GM12865 (cell line): Measurements from ENCODE around the gene SCNN1B.
"Not testable (repeated sequence)": the region's sequence is repeated elsewhere in the genome, so short reads cannot be mapped to it uniquely, and the experiment has no call there.

Experiments used
- DNase-seq: peaks from one replicate; pipeline ENCODE4 v3.0.0; 2010; ENCODE audit warnings: low read depth
- H3K4me3 ChIP-seq: 2 replicates; pipeline ENCODE4 v1.5.1; 2011; ENCODE audit warnings: mild to moderate bottlenecking, low read depth, low read length, control low read depth
- TF ChIP-seq, protein P1 (sequence below): IDR thresholded peaks from 2 replicates; pipeline ENCODE4 v1.5.1; 2011; ENCODE audit warnings: low read length, control low read depth, low read depth, inconsistent platforms; ENCODE audit not compliant: insufficient read depth; ENCODE audit errors: missing control alignments

SCNN1B gene

DNA sequence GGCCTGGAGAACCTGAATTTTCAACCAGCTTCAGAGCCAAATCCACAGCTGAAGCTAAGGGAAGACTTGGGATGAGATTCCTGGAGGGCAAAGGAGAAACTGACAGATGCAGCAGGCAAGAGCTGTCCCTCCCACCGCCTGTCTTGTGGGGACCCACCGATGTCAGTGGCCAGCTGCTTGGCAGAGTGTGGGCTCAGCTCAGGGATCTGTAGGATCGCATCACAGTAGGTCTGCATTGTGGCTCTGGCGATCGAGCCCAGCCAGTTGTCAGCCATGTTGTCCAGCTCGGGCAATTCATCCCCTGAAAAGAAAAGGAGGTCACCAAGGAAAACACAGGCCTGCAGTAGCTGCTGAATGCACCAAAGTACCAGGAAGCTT lies 90.1 kb downstream of the SCNN1B start:
- H3K4me3 ChIP-seq: no peak overlapping the region
- TF ChIP-seq, protein P1, sequence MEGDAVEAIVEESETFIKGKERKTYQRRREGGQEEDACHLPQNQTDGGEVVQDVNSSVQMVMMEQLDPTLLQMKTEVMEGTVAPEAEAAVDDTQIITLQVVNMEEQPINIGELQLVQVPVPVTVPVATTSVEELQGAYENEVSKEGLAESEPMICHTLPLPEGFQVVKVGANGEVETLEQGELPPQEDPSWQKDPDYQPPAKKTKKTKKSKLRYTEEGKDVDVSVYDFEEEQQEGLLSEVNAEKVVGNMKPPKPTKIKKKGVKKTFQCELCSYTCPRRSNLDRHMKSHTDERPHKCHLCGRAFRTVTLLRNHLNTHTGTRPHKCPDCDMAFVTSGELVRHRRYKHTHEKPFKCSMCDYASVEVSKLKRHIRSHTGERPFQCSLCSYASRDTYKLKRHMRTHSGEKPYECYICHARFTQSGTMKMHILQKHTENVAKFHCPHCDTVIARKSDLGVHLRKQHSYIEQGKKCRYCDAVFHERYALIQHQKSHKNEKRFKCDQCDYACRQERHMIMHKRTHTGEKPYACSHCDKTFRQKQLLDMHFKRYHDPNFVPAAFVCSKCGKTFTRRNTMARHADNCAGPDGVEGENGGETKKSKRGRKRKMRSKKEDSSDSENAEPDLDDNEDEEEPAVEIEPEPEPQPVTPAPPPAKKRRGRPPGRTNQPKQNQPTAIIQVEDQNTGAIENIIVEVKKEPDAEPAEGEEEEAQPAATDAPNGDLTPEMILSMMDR: no peak
- no peak for DNase-seq

DNA sequence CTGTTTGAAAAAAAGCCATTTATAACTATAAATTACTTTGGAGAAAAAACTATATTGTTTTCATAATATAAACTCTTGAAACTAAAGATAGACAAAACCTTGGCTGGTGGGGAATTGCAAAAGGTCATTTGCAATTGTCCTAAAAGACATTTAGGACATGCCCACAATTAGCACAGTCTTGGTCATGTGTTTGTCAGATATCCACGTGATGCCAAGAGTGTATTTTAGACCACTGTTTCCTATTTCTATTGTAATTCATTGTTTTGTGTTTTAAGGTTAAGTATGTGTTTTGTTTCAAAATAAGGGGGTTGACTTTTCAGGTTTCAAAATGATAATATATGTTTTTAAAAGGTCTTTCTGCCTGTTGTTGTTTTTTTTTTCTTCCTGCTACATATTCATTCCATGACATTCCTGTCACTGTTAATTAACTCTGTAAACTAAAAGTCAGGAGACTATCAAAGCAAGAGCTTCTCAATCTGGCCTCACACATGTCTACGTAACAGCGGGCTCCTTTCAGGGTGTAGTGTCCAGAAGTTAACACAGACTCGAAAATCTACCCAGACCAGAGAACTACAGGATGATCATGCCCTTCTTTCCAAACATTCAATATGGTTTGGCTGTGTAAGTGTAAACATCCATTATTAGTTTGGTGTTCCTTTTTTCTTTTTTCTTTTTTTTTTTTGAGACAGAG lies 92.2 kb downstream of the SCNN1B start:
- H3K4me3 ChIP-seq: no peak overlapping the region
- TF ChIP-seq, protein P1: no peak
- no peak for DNase-seq

DNA sequence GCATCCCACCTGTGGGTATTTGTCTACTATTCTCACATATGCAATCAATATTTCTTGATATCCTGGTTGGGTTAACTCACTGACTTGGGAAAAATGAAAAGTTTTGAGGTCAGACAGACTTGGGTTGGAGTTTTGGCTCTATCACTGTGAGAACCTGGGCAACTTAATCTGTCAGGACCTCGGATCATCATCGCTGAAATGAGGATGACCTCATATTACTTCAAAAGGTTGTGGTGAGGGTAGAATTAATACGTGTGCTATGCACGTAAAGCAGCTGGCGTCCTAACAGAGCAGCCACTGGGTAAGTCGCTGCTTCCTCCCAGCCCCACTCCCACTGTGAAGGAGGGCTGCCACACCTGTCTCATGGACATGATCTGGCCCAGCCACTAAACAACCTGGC lies 93.6 kb downstream of the SCNN1B start:
- H3K4me3 ChIP-seq: no peak overlapping the region
- TF ChIP-seq, protein P1: no peak
- DNase-seq: no peak

GRCh38 chr16:23397464-23397863 lies 95.4 kb downstream of the SCNN1B start:
- TF ChIP-seq, protein P1: no peak
- H3K4me3 ChIP-seq: no peak overlapping the region
- no peak for DNase-seq

DNA sequence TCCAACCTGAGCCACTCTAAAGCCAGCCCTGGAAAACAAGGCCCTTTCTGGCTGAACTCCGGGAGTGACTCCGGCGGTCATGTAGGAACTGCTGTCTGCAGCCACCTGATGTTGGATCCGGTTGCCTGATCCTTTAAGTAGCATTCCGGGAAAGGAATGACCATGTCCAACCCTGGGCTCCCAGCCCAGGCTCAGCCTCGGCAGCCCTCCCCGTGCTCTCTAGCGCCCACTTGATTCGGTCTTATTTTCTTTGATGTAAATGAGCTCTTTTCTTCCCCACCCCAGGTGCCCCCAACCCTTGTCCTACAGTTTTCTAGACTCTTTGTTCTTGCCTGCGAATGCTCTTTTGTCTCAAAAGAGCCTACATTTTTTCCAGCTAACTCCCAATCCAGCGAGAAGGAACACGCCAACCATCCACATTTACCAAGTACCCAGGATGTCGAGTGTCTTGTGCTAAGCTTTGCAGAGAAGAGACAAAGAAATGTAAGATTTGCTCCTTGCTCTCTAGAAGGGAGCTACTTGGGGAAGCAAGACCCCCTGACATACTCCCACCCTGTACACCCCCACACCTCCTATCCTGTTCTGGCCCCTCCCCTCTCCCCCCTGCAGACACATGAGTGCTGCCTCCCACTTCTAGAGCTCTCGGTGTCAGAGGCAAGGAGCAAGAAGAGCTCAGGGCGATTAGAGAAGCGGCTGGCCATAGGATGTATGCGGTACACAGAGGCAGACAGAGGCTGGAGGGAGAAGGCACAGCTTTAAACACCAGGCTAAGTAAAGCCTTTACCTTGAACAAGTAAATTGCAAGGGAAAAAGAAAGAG lies 97.1 kb downstream of the SCNN1B start:
- TF ChIP-seq, protein P1: no peak
- DNase-seq: no peak
- no peak overlapping the region for H3K4me3 ChIP-seq

GRCh38 chr16:23400447-23400846 lies 98.3 kb downstream of the SCNN1B start:
- H3K4me3 ChIP-seq, DNase-seq: not testable (repeated sequence)

DNA sequence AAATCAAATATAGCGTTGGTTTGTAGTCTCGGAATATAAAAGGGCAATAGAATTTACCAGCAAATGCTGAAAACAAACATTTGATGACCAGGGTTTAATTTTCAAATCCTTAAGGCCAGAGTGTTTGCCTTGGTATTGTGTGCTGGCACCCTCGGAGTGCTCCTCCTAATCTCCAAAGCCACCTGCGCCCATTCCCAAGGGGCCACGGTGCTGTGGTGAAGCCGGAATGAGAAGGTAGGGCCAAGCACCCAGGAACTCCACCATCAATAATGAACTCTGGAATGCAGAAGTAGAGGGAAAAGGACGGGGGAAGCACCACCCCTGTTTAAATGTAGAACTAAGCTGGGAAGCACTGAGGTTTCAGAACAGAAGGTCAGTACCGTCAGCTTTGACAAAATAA lies 99.0 kb downstream of the SCNN1B start:
- TF ChIP-seq, protein P1: no peak
- no peak overlapping the region for H3K4me3 ChIP-seq
- no peak for DNase-seq
